ENCODE measurements around the gene FXYD5.

FXYD5 gene

DNA sequence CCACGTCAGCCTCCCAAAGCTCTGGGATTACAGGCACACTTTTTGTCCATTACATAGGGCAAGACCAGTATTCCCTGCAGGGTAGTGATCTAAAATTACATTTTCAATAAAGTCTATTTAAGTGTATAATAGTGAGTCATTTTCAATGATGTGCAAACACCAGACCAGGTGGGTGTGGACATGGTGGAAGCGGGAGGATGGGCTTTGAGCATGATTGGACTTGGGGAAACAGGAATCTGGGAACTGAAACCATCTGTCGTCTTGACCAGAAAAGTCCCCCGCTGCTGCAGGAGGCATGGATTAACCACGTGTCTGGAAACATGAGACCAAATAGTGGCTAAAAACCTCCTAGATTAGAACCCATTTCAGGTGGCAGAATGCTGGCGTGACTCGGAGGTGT, 34.0 kb upstream of the FXYD5 start:
- peaks cover 73% of the 10 kb centered on the region for H3K27me3 ChIP-seq (replicated peaks; ENCODE audit: insufficient read depth, low read length)
- H3K4me3 ChIP-seq (ENCODE audit: low read length): no peak overlapping the region
- H3K79me2 ChIP-seq (ENCODE audit: low read length): no peaks in the 10 kb centered on the region
- no peak overlapping the region for H3K4me2 ChIP-seq (ENCODE audit: low read depth, low read length)
- no peak overlapping the region for H3K27ac ChIP-seq (ENCODE audit: low read length)
- H3K9ac ChIP-seq (ENCODE audit: low read length): no peak overlapping the region
- no peak overlapping the region for H2AFZ ChIP-seq (ENCODE audit: low read length)
- no peak for DNase-seq
- no peaks in the 10 kb centered on the region for H3K36me3 ChIP-seq (replicated peaks; ENCODE audit: insufficient read depth, low read length)
- H3F3A ChIP-seq (ENCODE audit: insufficient read depth, low read length): no peaks in the 10 kb centered on the region
- peaks cover 7% of the 10 kb centered on the region for H3K4me1 ChIP-seq (ENCODE audit: low read length)
- no peaks in the 10 kb centered on the region for H3K9me3 ChIP-seq (replicated peaks; ENCODE audit: insufficient read depth, low read length)
- TF ChIP-seq EZH2phosphoT487 (IDR thresholded peaks at IDR 0.05; ENCODE audit: low read length) (no peak), EZH2 (optimal IDR thresholded peaks at IDR 0.05; ENCODE audit: low read depth, low read length) (no peak)
- TF ChIP-seq, protein P1, sequence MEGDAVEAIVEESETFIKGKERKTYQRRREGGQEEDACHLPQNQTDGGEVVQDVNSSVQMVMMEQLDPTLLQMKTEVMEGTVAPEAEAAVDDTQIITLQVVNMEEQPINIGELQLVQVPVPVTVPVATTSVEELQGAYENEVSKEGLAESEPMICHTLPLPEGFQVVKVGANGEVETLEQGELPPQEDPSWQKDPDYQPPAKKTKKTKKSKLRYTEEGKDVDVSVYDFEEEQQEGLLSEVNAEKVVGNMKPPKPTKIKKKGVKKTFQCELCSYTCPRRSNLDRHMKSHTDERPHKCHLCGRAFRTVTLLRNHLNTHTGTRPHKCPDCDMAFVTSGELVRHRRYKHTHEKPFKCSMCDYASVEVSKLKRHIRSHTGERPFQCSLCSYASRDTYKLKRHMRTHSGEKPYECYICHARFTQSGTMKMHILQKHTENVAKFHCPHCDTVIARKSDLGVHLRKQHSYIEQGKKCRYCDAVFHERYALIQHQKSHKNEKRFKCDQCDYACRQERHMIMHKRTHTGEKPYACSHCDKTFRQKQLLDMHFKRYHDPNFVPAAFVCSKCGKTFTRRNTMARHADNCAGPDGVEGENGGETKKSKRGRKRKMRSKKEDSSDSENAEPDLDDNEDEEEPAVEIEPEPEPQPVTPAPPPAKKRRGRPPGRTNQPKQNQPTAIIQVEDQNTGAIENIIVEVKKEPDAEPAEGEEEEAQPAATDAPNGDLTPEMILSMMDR (IDR thresholded peaks at IDR 0.05; ENCODE audit: low read length): no peak
- no peaks in the 10 kb centered on the region for H4K20me1 ChIP-seq (ENCODE audit: insufficient read depth, low read length)
- H3K9me2 ChIP-seq (replicated peaks; ENCODE audit: insufficient read depth, low read length): no peaks in the 10 kb centered on the region

- Histone ChIP-seq H3K79me2 (ENCODE audit: low read length) (no peaks in the 10 kb centered on the region), H3K9ac (ENCODE audit: low read length) (no peak overlapping the region), H3K27me3 (replicated peaks; ENCODE audit: insufficient read depth, low read length) (peaks cover 69% of the 10 kb centered on the region), H3K27ac (ENCODE audit: low read length) (no peak overlapping the region), H3K36me3 (replicated peaks; ENCODE audit: insufficient read depth, low read length) (no peaks in the 10 kb centered on the region), H3F3A (ENCODE audit: insufficient read depth, low read length) (no peaks in the 10 kb centered on the region), H2AFZ (ENCODE audit: low read length) (no peak overlapping the region), H3K9me2 (replicated peaks; ENCODE audit: insufficient read depth, low read length) (no peaks in the 10 kb centered on the region), H3K4me2 (ENCODE audit: low read depth, low read length) (no peak overlapping the region), H4K20me1 (ENCODE audit: insufficient read depth, low read length) (no peaks in the 10 kb centered on the region), H3K4me1 (ENCODE audit: low read length) (peaks cover 7% of the 10 kb centered on the region), H3K4me3 (ENCODE audit: low read length) (no peak overlapping the region), H3K9me3 (replicated peaks; ENCODE audit: insufficient read depth, low read length) (no peaks in the 10 kb centered on the region)
- DNase-seq: no peak
- TF ChIP-seq, protein P1 (IDR thresholded peaks at IDR 0.05; ENCODE audit: low read length): no peak
- TF ChIP-seq EZH2 (optimal IDR thresholded peaks at IDR 0.05; ENCODE audit: low read depth, low read length) (no peak), EZH2phosphoT487 (IDR thresholded peaks at IDR 0.05; ENCODE audit: low read length) (no peak)
These were observed 33.6 kb upstream of the FXYD5 start for GRCh38 chr19:35120898-35121297.

GRCh38 chr19:35122687-35123551, 31.6 kb upstream of the FXYD5 start:
- no peak for DNase-seq
- Histone ChIP-seq H2AFZ (ENCODE audit: low read length) (no peak overlapping the region), H3K27me3 (replicated peaks; ENCODE audit: insufficient read depth, low read length) (peaks cover 53% of the 10 kb centered on the region), H3F3A (ENCODE audit: insufficient read depth, low read length) (no peaks in the 10 kb centered on the region), H3K9me2 (replicated peaks; ENCODE audit: insufficient read depth, low read length) (no peaks in the 10 kb centered on the region), H3K4me3 (ENCODE audit: low read length) (no peak overlapping the region), H3K79me2 (ENCODE audit: low read length) (no peaks in the 10 kb centered on the region), H3K9ac (ENCODE audit: low read length) (no peak overlapping the region), H3K4me2 (ENCODE audit: low read depth, low read length) (no peak overlapping the region), H4K20me1 (ENCODE audit: insufficient read depth, low read length) (no peaks in the 10 kb centered on the region), H3K36me3 (replicated peaks; ENCODE audit: insufficient read depth, low read length) (no peaks in the 10 kb centered on the region), H3K9me3 (replicated peaks; ENCODE audit: insufficient read depth, low read length) (no peaks in the 10 kb centered on the region), H3K27ac (ENCODE audit: low read length) (no peak overlapping the region), H3K4me1 (ENCODE audit: low read length) (peaks cover 7% of the 10 kb centered on the region)
- TF ChIP-seq EZH2 (optimal IDR thresholded peaks at IDR 0.05; ENCODE audit: low read depth, low read length): no peak
- no peak for TF ChIP-seq EZH2phosphoT487 (IDR thresholded peaks at IDR 0.05; ENCODE audit: low read length)
- TF ChIP-seq, protein P1 (IDR thresholded peaks at IDR 0.05; ENCODE audit: low read length): no peak

All from MM.1S (cell line).